NCI-H1105 treated with DMSO at 0.1 percent for 48 hours (cell line): ENCODE results near the gene BICD1.
"Not testable (repeated sequence)": the region's sequence is repeated elsewhere in the genome, so short reads cannot be mapped to it uniquely, and the experiment has no call there.

Experiments
- DNase-seq: peaks from one replicate; lab custom pipeline; 2025; lab: John Stamatoyannopoulos, UW

BICD1 gene

GRCh38 chr12:32248441-32249140 lies 141.9 kb downstream of the BICD1 start:
- DNase-seq: no peak

- DNase-seq: no peak
Measured at GRCh38 chr12:32249777-32250176, 143.1 kb downstream of the BICD1 start.

- no peak for DNase-seq
Measured at GRCh38 chr12:32252199-32253073, 145.8 kb downstream of the BICD1 start.

GRCh38 chr12:32253154-32253790 lies 146.6 kb downstream of the BICD1 start:
- DNase-seq: no peak

GRCh38 chr12:32254260-32254956 lies 147.8 kb downstream of the BICD1 start:
- DNase-seq: no peak

- no peak for DNase-seq
Measured at GRCh38 chr12:32255588-32255987, 148.9 kb downstream of the BICD1 start.

- DNase-seq: no peak
Measured at GRCh38 chr12:32257695-32258496, 151.2 kb downstream of the BICD1 start.

- no peak for DNase-seq
Measured at GRCh38 chr12:32260696-32261095, 154.0 kb downstream of the BICD1 start.

GRCh38 chr12:32261638-32262037 lies 155.0 kb downstream of the BICD1 start:
- DNase-seq: no peak

GRCh38 chr12:32264961-32265360 lies 158.3 kb downstream of the BICD1 start:
- no peak for DNase-seq

GRCh38 chr12:32265456-32265855 lies 158.8 kb downstream of the BICD1 start:
- DNase-seq: no peak

- DNase-seq: no peak
Measured at GRCh38 chr12:32265951-32266350, 159.3 kb downstream of the BICD1 start.

GRCh38 chr12:32266756-32267155 lies 160.1 kb downstream of the BICD1 start:
- no peak for DNase-seq

- DNase-seq: no peak
Measured at GRCh38 chr12:32270818-32271710, 164.4 kb downstream of the BICD1 start.

GRCh38 chr12:32272465-32272864 lies 165.8 kb downstream of the BICD1 start:
- no peak for DNase-seq

GRCh38 chr12:32273063-32273522 lies 166.4 kb downstream of the BICD1 start:
- DNase-seq: no peak

- DNase-seq: no peak
Measured at GRCh38 chr12:32273712-32274111, 167.1 kb downstream of the BICD1 start.

GRCh38 chr12:32274665-32275064 lies 168.0 kb downstream of the BICD1 start:
- no peak for DNase-seq

GRCh38 chr12:32275520-32275919 lies 168.9 kb downstream of the BICD1 start:
- DNase-seq: not testable (repeated sequence)

GRCh38 chr12:32277774-32278173 lies 171.1 kb downstream of the BICD1 start:
- no peak for DNase-seq
